GM23338 (cell line): ENCODE data around the gene PGF. TPM values are rescaled to one million over a fixed set of nuclear protein-coding genes. Genes with fewer than 3 reads are reported as not detected.
A peak's percentile ranks its signal among the peaks of the same experiment; 100 is the strongest.

Source experiments
- ATAC-seq: fragments of 200-7000 bp; cut with Tn5 transposase; 3 replicates; pipeline ENCODE4 v1.9.1; 2020
- DNase-seq: peaks from one replicate; pipeline ENCODE4 v3.0.0-alpha.2; 2015; ENCODE audit warnings: low spot score
- H2AFZ ChIP-seq: fragments of 200-600 bp; sonication (generic); 2 replicates; pipeline ENCODE4 v1.8.0; 2016; ENCODE audit warnings: antibody characterized with exemption, mild to moderate bottlenecking, moderate library complexity
- H3F3A ChIP-seq: fragments of 200-600 bp; sonication (generic); replicated peaks from 2 replicates; pipeline ENCODE4 v1.8.0; 2017; ENCODE audit warnings: antibody characterized with exemption, mixed run types, low read depth
- H3K27ac ChIP-seq: fragments of 200-600 bp; sonication (generic); 2 replicates; pipeline ENCODE4 v1.6.1; 2016; ENCODE audit warnings: low read depth
- H3K27me3 ChIP-seq: fragments of 200-600 bp; sonication (generic); 2 replicates; pipeline ENCODE4 v1.8.0; 2016; ENCODE audit warnings: mild to moderate bottlenecking, mixed run types, moderate library complexity; ENCODE audit not compliant: insufficient read depth
- H3K36me3 ChIP-seq: fragments of 200-600 bp; sonication (generic); 2 replicates; pipeline ENCODE4 v1.8.0; 2016; ENCODE audit warnings: mild to moderate bottlenecking; ENCODE audit not compliant: insufficient read depth
- H3K4me1 ChIP-seq: fragments of 200-600 bp; sonication (generic); 2 replicates; pipeline ENCODE4 v1.8.0; 2016; ENCODE audit warnings: mild to moderate bottlenecking, moderate library complexity; ENCODE audit not compliant: insufficient read depth
- H3K4me2 ChIP-seq: fragments of 200-600 bp; sonication (generic); 2 replicates; pipeline ENCODE4 v1.7.1; 2017; ENCODE audit warnings: mixed run types
- H3K4me3 ChIP-seq: fragments of 200-600 bp; sonication (generic); 2 replicates; pipeline ENCODE4 v1.6.1; 2016; ENCODE audit warnings: mixed run types
- H3K79me2 ChIP-seq: fragments of 200-600 bp; sonication (generic); replicated peaks from 2 replicates; pipeline ENCODE4 v1.8.0; 2017; ENCODE audit warnings: mild to moderate bottlenecking; ENCODE audit not compliant: insufficient read depth
- H3K9me2 ChIP-seq: fragments of 200-600 bp; sonication (generic); 2 replicates; pipeline ENCODE4 v1.8.0; 2017; ENCODE audit not compliant: insufficient read depth
- H4K20me1 ChIP-seq: fragments of 200-600 bp; sonication (generic); replicated peaks from 2 replicates; pipeline ENCODE4 v1.8.0; 2017; ENCODE audit warnings: mild to moderate bottlenecking; ENCODE audit not compliant: insufficient read depth
- H3K27ac Mint-ChIP-seq: 2 replicates; pipeline ENCODE4 v1.8.0; 2020; ENCODE audit warnings: inconsistent platforms, mild to moderate bottlenecking, moderate library complexity, mixed read lengths
- H3K27me3 Mint-ChIP-seq: 3 replicates; pipeline ENCODE4 v1.8.0; 2022; ENCODE audit warnings: low read depth, mild to moderate bottlenecking, moderate library complexity, mixed read lengths, inconsistent platforms; ENCODE audit not compliant: insufficient read depth, poor library complexity
- H3K36me3 Mint-ChIP-seq: 3 replicates; pipeline ENCODE4 v1.8.0; 2021; ENCODE audit warnings: low read depth, mild to moderate bottlenecking, inconsistent platforms, moderate library complexity, mixed read lengths
- H3K4me1 Mint-ChIP-seq: 3 replicates; pipeline ENCODE4 v1.8.0; 2020; ENCODE audit warnings: mild to moderate bottlenecking, inconsistent platforms, mixed read lengths
- H3K4me3 Mint-ChIP-seq: 3 replicates; pipeline ENCODE4 v1.8.0; 2021; ENCODE audit warnings: moderate library complexity, mild to moderate bottlenecking, inconsistent platforms, mixed read lengths
- H3K9me3 Mint-ChIP-seq: 3 replicates; pipeline ENCODE4 v1.8.0; 2020; ENCODE audit warnings: moderate library complexity, mild to moderate bottlenecking, inconsistent platforms, mixed read lengths
- EZH2 ChIP-seq: fragments of 200-600 bp; sonication (generic); IDR thresholded peaks from one replicate; pipeline ENCODE4 v1.8.0; 2017; ENCODE audit warnings: antibody characterized with exemption, mild to moderate bottlenecking, low read depth; ENCODE audit not compliant: unreplicated experiment
- POLR2AphosphoS5 ChIP-seq: IDR thresholded peaks from 2 replicates; pipeline ENCODE4 v1.6.1; 2016; ENCODE audit warnings: antibody characterized with exemption, low read depth
- STAT1 ChIP-seq: IDR thresholded peaks from one replicate; pipeline ENCODE4 v1.6.1; 2016; ENCODE audit warnings: antibody characterized with exemption; ENCODE audit not compliant: unreplicated experiment
- ZNF331 ChIP-seq: fragments of 250-450 bp; sonication (Bioruptor Pico); IDR thresholded peaks from 2 replicates; pipeline ENCODE4 v1.5.0; 2020; ENCODE audit warnings: low read depth, mild to moderate bottlenecking, moderate library complexity
- long read RNA-seq: library from polyadenylated mRNA; unstranded; transcript quantifications from one replicate; pipeline ENCODE4 v2.0.0, GENCODE V29; 2020; ENCODE audit not compliant: unreplicated experiment
- polyA plus RNA-seq: library from polyadenylated mRNA; unstranded; fragments of >200 nt; fragmentation: Nextera tagmentation; extraction: Ambion mirVana; gene quantifications from 2 replicates; pipeline ENCODE4 v1.2.1, GENCODE V29; 2016
- total RNA-seq: library from RNA; depleted of rRNA; stranded (reverse); fragments of >200 nt; shearing (Covaris generic); gene quantifications from 2 replicates; pipeline ENCODE4 v1.2.3, GENCODE V29; 2014; rRNA removed
- TF ChIP-seq, protein P1 (sequence below), 2 experiments: fragments of 200-600 bp in 1 of 2; sonication (generic) in 1 of 2; conservative IDR thresholded peaks; 2 replicates each; pipeline versions ENCODE4 v1.5.1 to v1.6.1; 2016 to 2017; ENCODE audit warnings: antibody characterized with exemption in 2 of 2, low read depth in 2 of 2, mild to moderate bottlenecking in 2 of 2, moderate library complexity in 1 of 2
- TF ChIP-seq, protein P2 (sequence below): fragments of 250-450 bp; sonication (Bioruptor Pico); IDR thresholded peaks from 2 replicates; pipeline ENCODE4 v1.5.0; 2020; ENCODE audit warnings: mild to moderate bottlenecking, moderate library complexity
- TF ChIP-seq, protein P3 (sequence below): IDR thresholded peaks from 2 replicates; pipeline ENCODE4 v1.6.1; 2016; ENCODE audit warnings: antibody characterized with exemption

The PGF gene
- total RNA-seq (6.3 and 9.5 TPM in 2 replicates), polyA plus RNA-seq (2.9 and 5.1 TPM in 2 replicates)
- long read RNA-seq, transcript PGF-206 (7 exons, 1,927 nt), result major isoform, 5 of 7 reads
- long read RNA-seq, partial matches to known transcripts, result 0 of 7 reads
- long read RNA-seq, other reads (novel, unspliced or antisense), result 0 of 7 reads

DNA sequence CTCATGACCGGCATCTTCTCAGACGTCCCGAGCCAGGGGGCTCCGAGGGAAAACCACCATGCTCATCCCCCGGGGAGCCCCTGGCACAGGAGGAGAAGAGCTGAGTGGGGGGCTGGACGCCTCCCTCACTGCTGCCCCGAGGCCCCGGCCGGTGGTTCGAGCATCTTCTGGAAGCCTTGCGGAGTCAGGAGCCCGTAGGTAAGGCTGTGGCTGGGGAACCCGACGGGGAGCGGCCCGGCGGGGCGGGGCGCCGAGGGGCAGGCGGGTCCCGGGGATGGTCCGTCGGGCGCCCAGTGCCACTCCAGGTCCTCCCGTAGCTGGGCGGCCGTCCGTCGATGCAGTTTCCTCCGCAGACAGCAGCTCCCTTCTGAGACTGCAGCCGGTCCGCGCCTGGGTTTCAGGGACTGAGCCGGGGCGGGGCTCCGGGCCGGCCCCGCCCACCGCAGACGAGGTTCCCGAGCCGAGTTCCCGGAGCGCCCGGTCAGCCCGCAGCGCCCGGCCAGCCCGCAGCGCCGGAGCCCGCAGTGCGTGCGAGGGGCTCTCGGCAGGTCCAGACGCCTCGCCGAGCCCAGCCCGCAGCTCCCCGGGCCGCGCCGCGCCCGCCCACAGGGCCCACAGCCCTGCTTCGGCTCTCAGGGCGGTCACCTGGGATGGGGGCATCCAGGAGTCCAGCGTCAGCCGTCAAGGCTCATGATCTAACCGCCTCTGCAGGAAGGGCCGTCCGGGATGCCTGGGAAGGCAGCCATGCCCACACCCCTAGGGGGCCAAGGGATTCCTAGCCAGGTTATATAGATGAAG, at the start of gene PGF:
Gene PGF, minus strand, starts transcription at position 369 of the 798 bp plus-strand sequence. Its CDS starts 355 bp downstream, at position 14.
- Histone ChIP-seq H3F3A (no peaks in the 10 kb centered on the region; the same call in 1 of the 2 replicates), H3K9me2 (no peaks in the 10 kb centered on the region), H3K4me2 (peak within 1 kb of the TSS; percentile 95), H3K4me3 (peak within 1 kb of the TSS; percentile 76), H2AFZ (peak within 1 kb of the TSS; percentile 96), H3K27ac (no peak within 1 kb of the TSS), H3K27me3 (peaks cover 12% of the 10 kb centered on the region; the same call in 1 of the 2 replicates), H3K79me2 (no peaks in the 10 kb centered on the region), H3K36me3 (no peaks in the 10 kb centered on the region), H3K4me1 (peaks cover 8% of the 10 kb centered on the region), H4K20me1 (no peaks in the 10 kb centered on the region)
- peaks cover 13% of the 10 kb centered on the region; the same call in 2 of the 3 replicates for H3K4me1 Mint-ChIP-seq
- H3K4me3 Mint-ChIP-seq, result peak within 1 kb of the TSS; percentile 57
- peak; percentile 80 for DNase-seq
- H3K27ac Mint-ChIP-seq, result no peak within 1 kb of the TSS
- no peaks in the 10 kb centered on the region for H3K9me3 Mint-ChIP-seq
- peaks cover 11% of the 10 kb centered on the region for H3K27me3 Mint-ChIP-seq
- no peaks in the 10 kb centered on the region for H3K36me3 Mint-ChIP-seq
- TF ChIP-seq STAT1 (no peak), EZH2 (no peak), POLR2AphosphoS5 (peak; percentile 81), ZNF331 (CRISPR knock-in tag) (no peak)
- TF ChIP-seq, protein P1, sequence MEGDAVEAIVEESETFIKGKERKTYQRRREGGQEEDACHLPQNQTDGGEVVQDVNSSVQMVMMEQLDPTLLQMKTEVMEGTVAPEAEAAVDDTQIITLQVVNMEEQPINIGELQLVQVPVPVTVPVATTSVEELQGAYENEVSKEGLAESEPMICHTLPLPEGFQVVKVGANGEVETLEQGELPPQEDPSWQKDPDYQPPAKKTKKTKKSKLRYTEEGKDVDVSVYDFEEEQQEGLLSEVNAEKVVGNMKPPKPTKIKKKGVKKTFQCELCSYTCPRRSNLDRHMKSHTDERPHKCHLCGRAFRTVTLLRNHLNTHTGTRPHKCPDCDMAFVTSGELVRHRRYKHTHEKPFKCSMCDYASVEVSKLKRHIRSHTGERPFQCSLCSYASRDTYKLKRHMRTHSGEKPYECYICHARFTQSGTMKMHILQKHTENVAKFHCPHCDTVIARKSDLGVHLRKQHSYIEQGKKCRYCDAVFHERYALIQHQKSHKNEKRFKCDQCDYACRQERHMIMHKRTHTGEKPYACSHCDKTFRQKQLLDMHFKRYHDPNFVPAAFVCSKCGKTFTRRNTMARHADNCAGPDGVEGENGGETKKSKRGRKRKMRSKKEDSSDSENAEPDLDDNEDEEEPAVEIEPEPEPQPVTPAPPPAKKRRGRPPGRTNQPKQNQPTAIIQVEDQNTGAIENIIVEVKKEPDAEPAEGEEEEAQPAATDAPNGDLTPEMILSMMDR (conservative IDR thresholded peaks at IDR 0.05; ENCODE audit: low read depth in 2 of 2), result no peak
- TF ChIP-seq, protein P2, sequence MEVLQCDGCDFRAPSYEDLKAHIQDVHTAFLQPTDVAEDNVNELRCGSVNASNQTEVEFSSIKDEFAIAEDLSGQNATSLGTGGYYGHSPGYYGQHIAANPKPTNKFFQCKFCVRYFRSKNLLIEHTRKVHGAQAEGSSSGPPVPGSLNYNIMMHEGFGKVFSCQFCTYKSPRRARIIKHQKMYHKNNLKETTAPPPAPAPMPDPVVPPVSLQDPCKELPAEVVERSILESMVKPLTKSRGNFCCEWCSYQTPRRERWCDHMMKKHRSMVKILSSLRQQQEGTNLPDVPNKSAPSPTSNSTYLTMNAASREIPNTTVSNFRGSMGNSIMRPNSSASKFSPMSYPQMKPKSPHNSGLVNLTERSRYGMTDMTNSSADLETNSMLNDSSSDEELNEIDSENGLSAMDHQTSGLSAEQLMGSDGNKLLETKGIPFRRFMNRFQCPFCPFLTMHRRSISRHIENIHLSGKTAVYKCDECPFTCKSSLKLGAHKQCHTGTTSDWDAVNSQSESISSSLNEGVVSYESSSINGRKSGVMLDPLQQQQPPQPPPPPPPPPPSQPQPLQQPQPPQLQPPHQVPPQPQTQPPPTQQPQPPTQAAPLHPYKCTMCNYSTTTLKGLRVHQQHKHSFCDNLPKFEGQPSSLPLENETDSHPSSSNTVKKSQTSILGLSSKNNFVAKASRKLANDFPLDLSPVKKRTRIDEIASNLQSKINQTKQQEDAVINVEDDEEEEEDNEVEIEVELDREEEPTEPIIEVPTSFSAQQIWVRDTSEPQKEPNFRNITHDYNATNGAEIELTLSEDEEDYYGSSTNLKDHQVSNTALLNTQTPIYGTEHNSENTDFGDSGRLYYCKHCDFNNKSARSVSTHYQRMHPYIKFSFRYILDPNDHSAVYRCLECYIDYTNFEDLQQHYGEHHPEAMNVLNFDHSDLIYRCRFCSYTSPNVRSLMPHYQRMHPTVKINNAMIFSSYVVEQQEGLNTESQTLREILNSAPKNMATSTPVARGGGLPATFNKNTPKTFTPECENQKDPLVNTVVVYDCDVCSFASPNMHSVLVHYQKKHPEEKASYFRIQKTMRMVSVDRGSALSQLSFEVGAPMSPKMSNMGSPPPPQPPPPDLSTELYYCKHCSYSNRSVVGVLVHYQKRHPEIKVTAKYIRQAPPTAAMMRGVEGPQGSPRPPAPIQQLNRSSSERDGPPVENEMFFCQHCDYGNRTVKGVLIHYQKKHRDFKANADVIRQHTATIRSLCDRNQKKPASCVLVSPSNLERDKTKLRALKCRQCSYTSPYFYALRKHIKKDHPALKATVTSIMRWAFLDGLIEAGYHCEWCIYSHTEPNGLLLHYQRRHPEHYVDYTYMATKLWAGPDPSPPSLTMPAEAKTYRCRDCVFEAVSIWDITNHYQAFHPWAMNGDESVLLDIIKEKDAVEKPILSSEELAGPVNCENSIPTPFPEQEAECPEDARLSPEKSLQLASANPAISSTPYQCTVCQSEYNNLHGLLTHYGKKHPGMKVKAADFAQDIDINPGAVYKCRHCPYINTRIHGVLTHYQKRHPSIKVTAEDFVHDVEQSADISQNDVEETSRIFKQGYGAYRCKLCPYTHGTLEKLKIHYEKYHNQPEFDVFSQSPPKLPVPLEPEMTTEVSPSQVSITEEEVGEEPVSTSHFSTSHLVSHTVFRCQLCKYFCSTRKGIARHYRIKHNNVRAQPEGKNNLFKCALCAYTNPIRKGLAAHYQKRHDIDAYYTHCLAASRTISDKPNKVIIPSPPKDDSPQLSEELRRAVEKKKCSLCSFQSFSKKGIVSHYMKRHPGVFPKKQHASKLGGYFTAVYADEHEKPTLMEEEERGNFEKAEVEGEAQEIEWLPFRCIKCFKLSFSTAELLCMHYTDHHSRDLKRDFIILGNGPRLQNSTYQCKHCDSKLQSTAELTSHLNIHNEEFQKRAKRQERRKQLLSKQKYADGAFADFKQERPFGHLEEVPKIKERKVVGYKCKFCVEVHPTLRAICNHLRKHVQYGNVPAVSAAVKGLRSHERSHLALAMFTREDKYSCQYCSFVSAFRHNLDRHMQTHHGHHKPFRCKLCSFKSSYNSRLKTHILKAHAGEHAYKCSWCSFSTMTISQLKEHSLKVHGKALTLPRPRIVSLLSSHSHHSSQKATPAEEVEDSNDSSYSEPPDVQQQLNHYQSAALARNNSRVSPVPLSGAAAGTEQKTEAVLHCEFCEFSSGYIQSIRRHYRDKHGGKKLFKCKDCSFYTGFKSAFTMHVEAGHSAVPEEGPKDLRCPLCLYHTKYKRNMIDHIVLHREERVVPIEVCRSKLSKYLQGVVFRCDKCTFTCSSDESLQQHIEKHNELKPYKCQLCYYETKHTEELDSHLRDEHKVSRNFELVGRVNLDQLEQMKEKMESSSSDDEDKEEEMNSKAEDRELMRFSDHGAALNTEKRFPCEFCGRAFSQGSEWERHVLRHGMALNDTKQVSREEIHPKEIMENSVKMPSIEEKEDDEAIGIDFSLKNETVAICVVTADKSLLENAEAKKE, result no peak
- TF ChIP-seq, protein P3, sequence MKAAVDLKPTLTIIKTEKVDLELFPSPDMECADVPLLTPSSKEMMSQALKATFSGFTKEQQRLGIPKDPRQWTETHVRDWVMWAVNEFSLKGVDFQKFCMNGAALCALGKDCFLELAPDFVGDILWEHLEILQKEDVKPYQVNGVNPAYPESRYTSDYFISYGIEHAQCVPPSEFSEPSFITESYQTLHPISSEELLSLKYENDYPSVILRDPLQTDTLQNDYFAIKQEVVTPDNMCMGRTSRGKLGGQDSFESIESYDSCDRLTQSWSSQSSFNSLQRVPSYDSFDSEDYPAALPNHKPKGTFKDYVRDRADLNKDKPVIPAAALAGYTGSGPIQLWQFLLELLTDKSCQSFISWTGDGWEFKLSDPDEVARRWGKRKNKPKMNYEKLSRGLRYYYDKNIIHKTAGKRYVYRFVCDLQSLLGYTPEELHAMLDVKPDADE, result no peak
- peak; percentile 80 for ATAC-seq
